Measurements from ENCODE around the gene POU2AF3. TPM values are rescaled to one million over a fixed set of nuclear protein-coding genes. Genes with fewer than 3 reads are reported as not detected.

POU2AF3 gene
- total and polyA plus RNA-seq, 10 of the 15 experiments (the other 5 are each of a cell fraction or from before 2014, with no cell fraction given), result 0.17 TPM; not detected in 8

DNA sequence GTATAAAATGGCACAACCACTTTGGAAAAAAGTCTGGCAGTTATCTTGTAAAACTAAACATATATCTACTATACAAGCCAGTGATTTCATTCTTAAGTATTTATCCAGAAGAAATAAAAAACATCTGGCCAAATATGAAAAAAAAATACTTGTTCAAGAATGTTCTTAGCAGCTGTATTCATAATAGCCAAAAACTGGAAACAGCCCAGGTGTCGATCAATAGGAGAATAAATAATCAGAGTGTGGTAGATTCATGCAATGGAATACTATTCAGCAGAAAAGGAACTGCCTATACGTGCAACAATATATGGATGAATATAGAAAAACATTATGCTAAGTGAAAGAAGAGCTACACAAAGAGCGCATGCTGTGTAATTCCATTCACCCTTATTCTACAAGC lies 44.0 kb downstream of the POU2AF3 start:
- DNase-seq (ENCODE audit: low read depth, low spot score) (no peak), FAIRE-seq (no peak), ATAC-seq (no peak)
- Histone ChIP-seq H3K27me3 (replicated peaks in 1 of 2; ENCODE audit: control insufficient read depth in 2 of 2, insufficient read depth in 2 of 2, low read length in 1 of 2) (no peaks in the 10 kb centered on the region), H3K27ac (ENCODE audit: control insufficient read depth, insufficient read depth) (no peak overlapping the region), H3K4me2 (ENCODE audit: control insufficient read depth, insufficient read depth) (no peak overlapping the region), H3K4me3 (no peak overlapping the region), H3K36me3 (ENCODE audit: control insufficient read depth in 2 of 2, insufficient read depth in 2 of 2, low read length in 1 of 2) (no peaks in the 10 kb centered on the region), H3K9me3 (replicated peaks; ENCODE audit: control insufficient read depth, insufficient read depth, low read length) (peaks cover 2% of the 10 kb centered on the region; the same call in 1 of the 3 replicates), H3K9ac (ENCODE audit: control insufficient read depth, insufficient read depth, low read length) (no peak overlapping the region), H3K4me1 (ENCODE audit: control insufficient read depth, insufficient read depth, low read length) (no peaks in the 10 kb centered on the region), H4K20me1 (ENCODE audit: control insufficient read depth, insufficient read depth) (no peaks in the 10 kb centered on the region), H2AFZ (ENCODE audit: control insufficient read depth, low read depth, low read length) (no peak overlapping the region), H3K79me2 (ENCODE audit: control insufficient read depth, insufficient read depth, low read length) (no peaks in the 10 kb centered on the region)
- TF ChIP-seq CBFB (IDR thresholded peaks at IDR 0.05; ENCODE audit: low read depth), result no peak
- no peak for TF ChIP-seq TCF3 (IDR thresholded peaks at IDR 0.05; ENCODE audit: borderline replicate concordance, insufficient read depth, low read depth, low read length)
- TF ChIP-seq ZNF274 (IDR thresholded peaks at IDR 0.05; ENCODE audit: insufficient read depth, insufficient read length), result no peak
- no peak for TF ChIP-seq HDAC6 (IDR thresholded peaks at IDR 0.05; ENCODE audit: unreplicated experiment)
- TF ChIP-seq PAX5 (IDR thresholded peaks at IDR 0.05; ENCODE audit: borderline replicate concordance, low read depth, low read length), result no peak
- TF ChIP-seq NFYB (IDR thresholded peaks at IDR 0.05; ENCODE audit: insufficient read depth, low read depth, low read length), result no peak
- no peak for TF ChIP-seq POU2F2 (IDR thresholded peaks at IDR 0.05; ENCODE audit: borderline replicate concordance, low read depth, low read length)
- TF ChIP-seq NBN (IDR thresholded peaks at IDR 0.05), result no peak
- TF ChIP-seq, protein P1, sequence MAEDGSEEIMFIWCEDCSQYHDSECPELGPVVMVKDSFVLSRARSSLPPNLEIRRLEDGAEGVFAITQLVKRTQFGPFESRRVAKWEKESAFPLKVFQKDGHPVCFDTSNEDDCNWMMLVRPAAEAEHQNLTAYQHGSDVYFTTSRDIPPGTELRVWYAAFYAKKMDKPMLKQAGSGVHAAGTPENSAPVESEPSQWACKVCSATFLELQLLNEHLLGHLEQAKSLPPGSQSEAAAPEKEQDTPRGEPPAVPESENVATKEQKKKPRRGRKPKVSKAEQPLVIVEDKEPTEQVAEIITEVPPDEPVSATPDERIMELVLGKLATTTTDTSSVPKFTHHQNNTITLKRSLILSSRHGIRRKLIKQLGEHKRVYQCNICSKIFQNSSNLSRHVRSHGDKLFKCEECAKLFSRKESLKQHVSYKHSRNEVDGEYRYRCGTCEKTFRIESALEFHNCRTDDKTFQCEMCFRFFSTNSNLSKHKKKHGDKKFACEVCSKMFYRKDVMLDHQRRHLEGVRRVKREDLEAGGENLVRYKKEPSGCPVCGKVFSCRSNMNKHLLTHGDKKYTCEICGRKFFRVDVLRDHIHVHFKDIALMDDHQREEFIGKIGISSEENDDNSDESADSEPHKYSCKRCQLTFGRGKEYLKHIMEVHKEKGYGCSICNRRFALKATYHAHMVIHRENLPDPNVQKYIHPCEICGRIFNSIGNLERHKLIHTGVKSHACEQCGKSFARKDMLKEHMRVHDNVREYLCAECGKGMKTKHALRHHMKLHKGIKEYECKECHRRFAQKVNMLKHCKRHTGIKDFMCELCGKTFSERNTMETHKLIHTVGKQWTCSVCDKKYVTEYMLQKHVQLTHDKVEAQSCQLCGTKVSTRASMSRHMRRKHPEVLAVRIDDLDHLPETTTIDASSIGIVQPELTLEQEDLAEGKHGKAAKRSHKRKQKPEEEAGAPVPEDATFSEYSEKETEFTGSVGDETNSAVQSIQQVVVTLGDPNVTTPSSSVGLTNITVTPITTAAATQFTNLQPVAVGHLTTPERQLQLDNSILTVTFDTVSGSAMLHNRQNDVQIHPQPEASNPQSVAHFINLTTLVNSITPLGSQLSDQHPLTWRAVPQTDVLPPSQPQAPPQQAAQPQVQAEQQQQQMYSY (CRISPR knock-in tag; IDR thresholded peaks at IDR 0.05), result no peak
- no peak for TF ChIP-seq IKZF2 (IDR thresholded peaks at IDR 0.05)
- TF ChIP-seq, protein P2, sequence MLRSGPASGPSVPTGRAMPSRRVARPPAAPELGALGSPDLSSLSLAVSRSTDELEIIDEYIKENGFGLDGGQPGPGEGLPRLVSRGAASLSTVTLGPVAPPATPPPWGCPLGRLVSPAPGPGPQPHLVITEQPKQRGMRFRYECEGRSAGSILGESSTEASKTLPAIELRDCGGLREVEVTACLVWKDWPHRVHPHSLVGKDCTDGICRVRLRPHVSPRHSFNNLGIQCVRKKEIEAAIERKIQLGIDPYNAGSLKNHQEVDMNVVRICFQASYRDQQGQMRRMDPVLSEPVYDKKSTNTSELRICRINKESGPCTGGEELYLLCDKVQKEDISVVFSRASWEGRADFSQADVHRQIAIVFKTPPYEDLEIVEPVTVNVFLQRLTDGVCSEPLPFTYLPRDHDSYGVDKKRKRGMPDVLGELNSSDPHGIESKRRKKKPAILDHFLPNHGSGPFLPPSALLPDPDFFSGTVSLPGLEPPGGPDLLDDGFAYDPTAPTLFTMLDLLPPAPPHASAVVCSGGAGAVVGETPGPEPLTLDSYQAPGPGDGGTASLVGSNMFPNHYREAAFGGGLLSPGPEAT (IDR thresholded peaks at IDR 0.05; ENCODE audit: low read depth), result no peak
- TF ChIP-seq SIX5 (IDR thresholded peaks at IDR 0.05; ENCODE audit: low read depth, low read length, severe bottlenecking), result no peak
- no peak for TF ChIP-seq CEBPB (IDR thresholded peaks at IDR 0.05; ENCODE audit: borderline replicate concordance in 1 of 2, low read depth in 2 of 2, low read length in 2 of 2)
- TF ChIP-seq SP1 (IDR thresholded peaks at IDR 0.05; ENCODE audit: low read depth, low read length), result no peak
- no peak for TF ChIP-seq ESRRA (IDR thresholded peaks at IDR 0.05; ENCODE audit: low read length)
- ChIA-PET RAD21 (ENCODE audit: unreplicated experiment) (interaction anchor here (0.6 to 0.8 kb wide), 2 partner anchors 33 to 177 kb away, joined by 3 read pairs; no protein-coding TSS in a partner anchor), POLR2A (interaction anchor here (1.2 kb wide), 1 partner anchor 12 kb away, joined by 3 read pairs; no protein-coding TSS in a partner anchor), CTCF (interaction anchor here (1.1 kb wide), 1 partner anchor 81 kb away, joined by 3 read pairs; no protein-coding TSS in a partner anchor), SMC1A (ENCODE audit: uncharacterized antibody, unreplicated experiment) (interaction anchor here (1.4 to 1.7 kb wide), 4 partner anchors 8 to 86 kb away, joined by 3 to 5 read pairs (median 4); no protein-coding TSS in a partner anchor)
- in situ Hi-C loops (cut with MboI), result no loop called here
- no TSS peak for BruUV-seq (replicated peaks)
- intact Hi-C loops (cut with micrococcal nuclease; ENCODE audit: unreplicated experiment), result no loop called here
- WGBS (ENCODE audit: insufficient coverage, insufficient replicate concordance, low lambda C conversion rate, missing lambda C conversion rate), result 84% methylated on average over 3 of the region's 3 CpGs
